HG02938 (cell line): ENCODE data around the gene HVCN1.
"Not testable (repeated sequence)": the region's sequence is repeated elsewhere in the genome, so short reads cannot be mapped to it uniquely, and the experiment has no call there.

Experiments
- ATAC-seq: cut with Tn5 transposase; IDR thresholded peaks from one replicate; pipeline ENCODE4 v1.9.1; 2021; ENCODE audit warnings: mild to moderate bottlenecking, moderate library complexity; ENCODE audit not compliant: unreplicated experiment

HVCN1 gene

GRCh38 chr12:110688446-110689280 is at the start of gene HVCN1:
HVCN1 (minus strand) TSS chr12:110689115; CDS start chr12:110683245, 5,870 bp downstream.
- ATAC-seq, result peak; percentile 16

GRCh38 chr12:110737532-110737931 is 48.6 kb upstream of the HVCN1 start:
- ATAC-seq, result no peak

GRCh38 chr12:110737016-110737415 is 48.1 kb upstream of the HVCN1 start:
- ATAC-seq, result not testable (repeated sequence)

- ATAC-seq, result no peak
Observed at GRCh38 chr12:110733900-110734299, 45.0 kb upstream of the HVCN1 start.

- no peak for ATAC-seq
Observed at GRCh38 chr12:110733089-110733715, 44.3 kb upstream of the HVCN1 start.

GRCh38 chr12:110732572-110732971 is 43.7 kb upstream of the HVCN1 start:
- ATAC-seq, result no peak

GRCh38 chr12:110731479-110731878 is 42.6 kb upstream of the HVCN1 start:
- ATAC-seq, result no peak

- ATAC-seq, result no peak
Observed at GRCh38 chr12:110728628-110729027, 39.7 kb upstream of the HVCN1 start.

GRCh38 chr12:110726708-110727369 is 37.9 kb upstream of the HVCN1 start:
- ATAC-seq, result no peak

- ATAC-seq, result no peak
Observed at GRCh38 chr12:110726028-110726427, 37.1 kb upstream of the HVCN1 start.

GRCh38 chr12:110725267-110725666 is 36.4 kb upstream of the HVCN1 start:
- ATAC-seq, result no peak

GRCh38 chr12:110722892-110723291 is 34.0 kb upstream of the HVCN1 start:
- ATAC-seq, result not testable (repeated sequence)

GRCh38 chr12:110721570-110721969 is 32.7 kb upstream of the HVCN1 start:
- ATAC-seq, result no peak

- ATAC-seq, result no peak
Observed at GRCh38 chr12:110720516-110720915, 31.6 kb upstream of the HVCN1 start.

- ATAC-seq, result no peak
Observed at GRCh38 chr12:110718222-110718908, 29.4 kb upstream of the HVCN1 start.

GRCh38 chr12:110717037-110717436 is 28.1 kb upstream of the HVCN1 start:
- ATAC-seq, result no peak

- ATAC-seq, result no peak
Observed at GRCh38 chr12:110708917-110709316, 20.0 kb upstream of the HVCN1 start.

GRCh38 chr12:110705309-110705708 is 16.4 kb upstream of the HVCN1 start:
- no peak for ATAC-seq

GRCh38 chr12:110704750-110705149 is 15.8 kb upstream of the HVCN1 start:
- no peak for ATAC-seq

GRCh38 chr12:110704231-110704630 is 15.3 kb upstream of the HVCN1 start:
- ATAC-seq, result no peak

GRCh38 chr12:110702081-110702480 is 13.2 kb upstream of the HVCN1 start:
- ATAC-seq, result no peak
